ENCODE results near the gene RXRA.

The RXRA gene

DNA sequence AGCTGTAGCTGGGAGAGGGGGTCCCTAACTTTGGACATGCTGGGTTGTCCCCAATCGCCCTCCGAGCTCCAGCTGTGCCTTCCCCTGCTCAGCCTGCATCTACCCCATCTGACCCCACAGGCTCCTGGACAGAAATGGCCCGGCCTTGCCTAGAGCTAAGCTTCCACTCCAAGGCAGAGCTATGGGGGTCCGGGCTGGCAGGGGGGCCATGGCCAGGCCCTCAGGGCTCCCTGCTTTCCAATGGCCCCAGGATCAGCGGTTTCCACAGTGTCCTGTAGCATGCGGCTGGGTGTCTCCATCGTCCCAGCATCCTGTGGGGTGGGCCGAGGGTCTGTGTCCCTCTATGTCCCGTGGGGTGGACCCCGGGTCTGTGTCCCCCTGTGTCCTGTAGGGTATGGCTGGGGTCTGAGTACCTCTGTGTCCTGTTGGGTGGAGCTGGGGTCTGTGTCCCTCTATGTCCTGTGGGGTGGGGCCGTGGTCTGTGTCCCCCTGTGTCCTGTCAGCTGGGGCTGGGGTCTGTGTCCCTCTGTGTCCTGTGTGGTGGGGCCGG is 130.6 kb downstream of the RXRA start:
- TF ChIP-seq SPI1 (IDR thresholded peaks at IDR 0.05; ENCODE audit: low read depth, low read length): no peak
- FAIRE-seq (no peak), DNase-seq (ENCODE audit: insufficient read length, low spot score) (no peak)

DNA sequence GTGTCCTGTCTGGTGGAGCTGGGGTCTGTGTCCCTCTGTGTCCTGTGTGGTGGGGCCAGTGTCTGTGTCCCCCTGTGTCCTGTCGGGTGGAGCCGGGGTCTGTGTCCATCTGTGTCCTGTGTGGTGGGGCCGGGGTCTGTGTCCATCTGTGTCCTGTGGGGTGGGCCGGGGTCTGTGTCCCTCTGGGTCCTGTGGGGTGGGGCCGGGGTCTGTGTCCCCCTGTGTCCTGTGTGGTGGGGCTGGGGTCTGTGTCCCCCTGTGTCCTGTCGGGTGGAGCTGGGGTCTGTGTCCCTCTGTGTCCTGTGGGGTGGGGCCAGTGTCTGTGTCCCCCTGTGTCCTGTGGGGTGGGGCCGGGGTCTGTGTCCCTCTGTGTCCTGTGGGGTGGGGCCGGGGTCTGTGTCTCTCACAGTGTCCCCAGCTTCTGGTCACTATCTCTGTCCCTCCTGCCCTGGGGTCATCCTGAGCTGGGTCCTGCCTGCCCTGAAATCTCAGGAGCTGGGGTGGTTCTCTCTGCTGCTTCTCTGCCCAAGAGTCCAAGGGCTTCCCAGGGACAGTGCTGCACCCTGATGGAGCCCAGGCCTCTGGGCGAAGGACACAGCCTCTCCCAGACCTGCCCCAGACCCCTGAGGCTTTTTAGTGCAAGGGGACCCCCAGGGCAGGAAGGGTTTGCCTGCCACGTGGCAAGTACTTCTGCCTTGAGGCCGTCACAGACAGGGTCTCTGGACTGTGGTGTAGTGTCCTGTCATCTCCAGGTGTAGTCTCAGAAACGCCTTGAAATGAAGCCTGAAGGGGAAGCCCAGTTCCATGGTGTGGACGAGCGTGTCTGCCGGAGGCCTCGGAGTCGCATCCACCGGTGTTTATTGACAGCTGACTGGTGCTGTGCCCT is 131.3 kb downstream of the RXRA start:
- FAIRE-seq (no peak), DNase-seq (ENCODE audit: insufficient read length, low spot score) (no peak)
- TF ChIP-seq POLR2A (IDR thresholded peaks at IDR 0.05; ENCODE audit: low read depth, low read length) (no peak), POLR2AphosphoS5 (IDR thresholded peaks at IDR 0.05; ENCODE audit: low read depth, low read length) (no peak), POU2F2 (IDR thresholded peaks at IDR 0.05; ENCODE audit: low read depth, low read length) (no peak), TAF1 (IDR thresholded peaks at IDR 0.05; ENCODE audit: low read depth, low read length) (no peak), SPI1 (IDR thresholded peaks at IDR 0.05; ENCODE audit: low read depth, low read length) (no peak), PAX5 (IDR thresholded peaks at IDR 0.05; ENCODE audit: insufficient read depth, low read length, severe bottlenecking) (no peak)

DNA sequence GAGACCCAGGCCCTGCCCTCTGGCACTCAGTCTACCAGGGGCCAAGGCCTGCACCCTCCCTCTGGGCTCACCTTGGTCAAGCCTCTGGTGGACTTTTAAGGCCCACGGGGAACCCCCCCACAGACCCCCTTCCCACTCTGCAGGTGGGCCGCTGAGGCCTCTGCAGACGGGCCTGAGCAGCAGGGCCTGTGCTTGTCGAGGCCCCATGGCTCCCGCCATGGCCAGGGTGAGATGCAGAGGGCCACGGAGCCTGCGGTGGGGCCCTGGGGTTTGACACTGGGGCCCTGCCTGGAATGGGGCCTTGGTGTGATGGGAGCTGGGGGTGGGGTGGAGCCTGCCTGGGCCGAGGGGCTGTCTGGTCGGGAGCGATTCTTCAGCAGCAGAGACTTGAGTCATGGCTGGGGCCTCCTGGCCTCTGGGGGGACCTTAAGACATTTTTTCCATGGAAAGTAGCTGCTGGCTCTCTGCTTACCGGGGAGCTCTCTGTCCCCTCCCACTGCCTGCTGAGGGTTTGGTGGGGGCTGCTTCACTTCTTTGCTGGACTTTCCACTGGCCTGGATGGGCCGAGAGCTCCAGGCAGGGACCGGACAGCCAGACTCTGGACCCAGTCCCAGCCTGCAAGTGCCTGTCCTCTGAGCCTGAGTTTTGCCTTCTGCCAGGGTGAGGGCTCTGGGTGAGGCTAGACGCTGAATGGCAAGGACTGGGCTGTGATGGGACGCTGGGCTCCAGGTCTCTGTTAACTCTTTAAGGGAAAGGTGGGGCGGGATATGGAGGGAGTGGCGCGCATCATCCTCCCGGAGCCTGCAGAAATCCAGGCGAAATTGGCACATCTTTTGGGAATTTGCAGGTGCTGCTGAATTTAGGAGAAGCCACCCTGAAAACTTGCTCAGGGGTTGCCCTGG is 132.2 kb downstream of the RXRA start:
- DNase-seq (ENCODE audit: insufficient read length, low spot score) (no peak), FAIRE-seq (no peak)
- TF ChIP-seq PAX5 (IDR thresholded peaks at IDR 0.05; ENCODE audit: insufficient read depth, low read length, severe bottlenecking) (no peak), POU2F2 (IDR thresholded peaks at IDR 0.05; ENCODE audit: low read depth, low read length) (no peak), POLR2AphosphoS5 (IDR thresholded peaks at IDR 0.05; ENCODE audit: low read depth, low read length) (no peak)

DNA sequence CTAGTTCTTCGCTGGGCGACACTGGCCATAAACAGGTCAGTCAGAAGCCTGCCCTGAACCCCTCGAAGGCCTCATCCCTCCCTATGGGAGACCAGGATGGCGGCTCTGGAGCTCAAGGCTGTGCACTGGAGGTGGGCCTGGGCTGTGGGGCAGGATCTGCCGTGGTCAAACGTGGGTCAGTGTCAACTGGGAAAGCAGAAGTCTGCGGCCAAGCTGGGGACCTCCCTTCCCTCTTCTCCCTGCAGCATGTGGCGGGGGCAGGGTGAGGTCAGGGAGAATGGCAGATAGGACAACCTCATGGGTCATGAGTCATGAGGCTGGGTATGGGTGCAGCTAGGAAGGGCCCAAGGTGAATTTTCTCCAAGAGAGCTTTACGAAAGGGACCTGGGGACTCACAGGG is 132.9 kb downstream of the RXRA start:
- no peak for TF ChIP-seq POU2F2 (IDR thresholded peaks at IDR 0.05; ENCODE audit: low read depth, low read length)
- no peak for TF ChIP-seq PAX5 (IDR thresholded peaks at IDR 0.05; ENCODE audit: insufficient read depth, low read length, severe bottlenecking)
- TF ChIP-seq POLR2AphosphoS5 (IDR thresholded peaks at IDR 0.05; ENCODE audit: low read depth, low read length): no peak
- no peak for TF ChIP-seq TAF1 (IDR thresholded peaks at IDR 0.05; ENCODE audit: low read depth, low read length)
- TF ChIP-seq POLR2A (IDR thresholded peaks at IDR 0.05; ENCODE audit: low read depth, low read length): no peak
- no peak for TF ChIP-seq SPI1 (IDR thresholded peaks at IDR 0.05; ENCODE audit: low read depth, low read length)
- DNase-seq (ENCODE audit: insufficient read length, low spot score): no peak
- FAIRE-seq: no peak

DNA sequence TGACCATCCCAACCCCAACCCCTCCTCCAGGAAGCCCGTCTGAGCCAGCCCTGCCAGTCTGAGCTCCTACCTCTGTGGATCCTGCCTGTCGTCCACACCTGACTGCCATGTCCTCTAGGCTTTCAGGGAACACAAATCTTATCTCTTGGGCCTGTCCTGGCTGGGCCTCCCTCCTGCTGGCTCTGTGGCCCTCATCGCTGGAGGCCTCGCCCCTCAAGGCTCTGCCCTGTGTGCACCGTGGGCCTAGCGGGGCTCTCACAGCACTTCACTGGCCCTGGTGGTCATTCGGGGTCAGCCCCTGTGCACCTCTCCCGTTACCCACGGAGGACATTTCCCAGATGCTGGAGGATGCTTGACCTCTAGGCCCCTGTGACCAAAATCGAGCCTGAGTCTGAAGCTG is 133.3 kb downstream of the RXRA start:
- TF ChIP-seq SPI1 (IDR thresholded peaks at IDR 0.05; ENCODE audit: low read depth, low read length) (no peak), POU2F2 (IDR thresholded peaks at IDR 0.05; ENCODE audit: low read depth, low read length) (no peak), POLR2AphosphoS5 (IDR thresholded peaks at IDR 0.05; ENCODE audit: low read depth, low read length) (no peak), POLR2A (IDR thresholded peaks at IDR 0.05; ENCODE audit: low read depth, low read length) (no peak), PAX5 (IDR thresholded peaks at IDR 0.05; ENCODE audit: insufficient read depth, low read length, severe bottlenecking) (no peak), TAF1 (IDR thresholded peaks at IDR 0.05; ENCODE audit: low read depth, low read length) (no peak)
- FAIRE-seq (no peak), DNase-seq (ENCODE audit: insufficient read length, low spot score) (no peak)

DNA sequence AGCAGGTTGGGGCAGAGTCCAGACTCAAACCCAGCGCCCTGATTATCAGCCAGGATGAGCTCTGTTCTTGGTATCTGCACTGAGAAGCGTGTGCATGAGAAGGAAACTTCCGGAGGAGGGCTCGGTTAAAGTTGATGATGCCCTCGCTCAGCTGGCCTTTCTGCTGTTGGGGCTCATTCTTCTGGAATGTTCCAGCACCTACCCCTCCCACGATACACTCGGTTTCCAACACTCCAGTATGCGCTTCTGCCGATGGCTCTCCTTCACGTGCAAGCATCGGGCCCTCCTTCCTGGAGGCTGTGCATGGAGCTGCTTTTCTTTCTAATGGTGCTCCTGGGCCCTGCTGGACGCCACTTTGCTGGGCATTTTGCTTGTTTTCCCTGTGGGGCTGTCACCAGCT is 134.0 kb downstream of the RXRA start:
- DNase-seq (ENCODE audit: insufficient read length, low spot score) (no peak), FAIRE-seq (no peak)

DNA sequence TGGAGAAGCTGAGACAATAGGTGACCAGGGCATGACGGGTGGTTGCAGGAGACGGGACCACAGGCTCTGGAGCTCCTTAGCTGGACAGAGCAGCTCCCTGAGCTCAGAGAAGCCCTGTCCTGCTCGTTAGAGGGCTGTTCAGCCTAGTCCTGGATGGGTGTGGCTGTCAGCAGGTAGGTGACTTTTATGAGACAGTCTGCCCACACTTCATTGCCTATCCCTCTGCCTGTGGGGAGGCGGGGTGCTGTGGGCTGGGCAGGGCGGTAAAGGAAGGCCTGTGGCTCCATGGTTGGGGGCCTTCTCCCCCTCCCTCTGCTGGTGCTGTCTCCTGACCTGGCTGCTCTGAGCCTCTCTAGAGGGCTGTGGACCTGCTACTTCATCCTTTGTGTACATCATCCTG is 134.6 kb downstream of the RXRA start:
- no peak for FAIRE-seq
- DNase-seq (ENCODE audit: insufficient read length, low spot score): no peak
- TF ChIP-seq POLR2A (IDR thresholded peaks at IDR 0.05; ENCODE audit: low read depth, low read length) (no peak), POLR2AphosphoS5 (IDR thresholded peaks at IDR 0.05; ENCODE audit: low read depth, low read length) (no peak), TAF1 (IDR thresholded peaks at IDR 0.05; ENCODE audit: low read depth, low read length) (no peak), SPI1 (IDR thresholded peaks at IDR 0.05; ENCODE audit: low read depth, low read length) (no peak)

More for the DNA sequence above, 134.0 kb downstream of the RXRA start:
- no peak for TF ChIP-seq PAX5 (IDR thresholded peaks at IDR 0.05; ENCODE audit: insufficient read depth, low read length, severe bottlenecking)
- no peak for TF ChIP-seq POU2F2 (IDR thresholded peaks at IDR 0.05; ENCODE audit: low read depth, low read length)
- no peak for TF ChIP-seq POLR2AphosphoS5 (IDR thresholded peaks at IDR 0.05; ENCODE audit: low read depth, low read length)
- TF ChIP-seq POLR2A (IDR thresholded peaks at IDR 0.05; ENCODE audit: low read depth, low read length): no peak
- no peak for TF ChIP-seq TAF1 (IDR thresholded peaks at IDR 0.05; ENCODE audit: low read depth, low read length)
- TF ChIP-seq SPI1 (IDR thresholded peaks at IDR 0.05; ENCODE audit: low read depth, low read length): no peak

DNA sequence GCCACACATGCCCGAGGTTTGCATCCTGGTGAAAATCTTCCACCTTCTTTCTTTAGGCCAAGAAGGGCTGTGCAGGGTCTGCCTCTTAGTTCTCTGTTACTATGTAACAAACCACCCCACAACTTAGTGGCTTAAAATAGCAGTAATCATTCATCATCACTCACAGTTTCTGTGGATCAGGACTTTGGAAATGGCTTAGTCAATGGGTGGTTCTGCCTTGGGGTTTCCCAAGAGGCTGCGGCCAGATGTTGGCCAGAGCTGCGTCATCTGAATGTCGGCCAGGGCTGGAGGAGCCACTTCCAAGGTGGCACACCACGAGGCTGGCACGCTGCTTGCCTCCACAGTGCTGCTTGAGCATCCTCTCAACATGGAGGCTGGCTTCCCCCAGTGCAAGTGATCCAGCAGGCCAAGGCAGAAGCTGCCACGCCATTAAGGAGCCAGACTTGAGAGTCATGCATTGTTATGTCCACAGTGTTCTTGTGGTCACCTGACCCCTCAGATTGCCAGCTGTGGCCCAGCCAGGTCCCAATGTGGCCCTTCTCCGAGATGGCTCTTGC is 135.2 kb downstream of the RXRA start:
- no peak for DNase-seq (ENCODE audit: insufficient read length, low spot score)
- FAIRE-seq: no peak
- TF ChIP-seq SPI1 (IDR thresholded peaks at IDR 0.05; ENCODE audit: low read depth, low read length) (no peak), POLR2A (IDR thresholded peaks at IDR 0.05; ENCODE audit: low read depth, low read length) (no peak), POLR2AphosphoS5 (IDR thresholded peaks at IDR 0.05; ENCODE audit: low read depth, low read length) (no peak), POU2F2 (IDR thresholded peaks at IDR 0.05; ENCODE audit: low read depth, low read length) (no peak), PAX5 (IDR thresholded peaks at IDR 0.05; ENCODE audit: insufficient read depth, low read length, severe bottlenecking) (no peak), TAF1 (IDR thresholded peaks at IDR 0.05; ENCODE audit: low read depth, low read length) (no peak)

DNA sequence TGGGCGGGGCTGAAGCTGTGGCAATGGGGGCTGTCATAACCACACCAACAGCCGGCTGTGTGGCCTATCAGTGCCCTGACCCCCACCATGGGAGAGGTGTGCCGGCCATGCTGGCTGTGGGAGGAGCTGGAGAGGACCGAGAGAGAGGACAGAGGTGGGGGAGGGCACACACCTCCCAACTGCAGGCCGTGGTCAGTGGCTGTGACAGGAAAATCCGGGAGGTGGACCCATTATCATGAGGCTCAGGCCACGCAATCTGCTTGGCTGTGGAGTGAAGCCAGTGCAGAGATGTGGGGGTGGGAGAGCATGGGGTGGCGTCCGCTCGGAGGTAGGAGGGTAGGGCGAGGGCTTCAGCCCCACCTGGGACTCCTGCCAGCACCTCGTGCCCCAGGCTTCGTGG is 136.1 kb downstream of the RXRA start:
- DNase-seq (ENCODE audit: insufficient read length, low spot score) (no peak), FAIRE-seq (no peak)
- TF ChIP-seq POU2F2 (IDR thresholded peaks at IDR 0.05; ENCODE audit: low read depth, low read length) (no peak), POLR2A (IDR thresholded peaks at IDR 0.05; ENCODE audit: low read depth, low read length) (no peak), POLR2AphosphoS5 (IDR thresholded peaks at IDR 0.05; ENCODE audit: low read depth, low read length) (no peak), SPI1 (IDR thresholded peaks at IDR 0.05; ENCODE audit: low read depth, low read length) (no peak), PAX5 (IDR thresholded peaks at IDR 0.05; ENCODE audit: insufficient read depth, low read length, severe bottlenecking) (no peak), TAF1 (IDR thresholded peaks at IDR 0.05; ENCODE audit: low read depth, low read length) (no peak)

Data from GM12891 (cell line).